ENCODE data around the gene KLHL26. TPM values are rescaled to one million over a fixed set of nuclear protein-coding genes. Genes with fewer than 3 reads are reported as not detected.

The KLHL26 gene
- 11.5 and 13.5 TPM in 2 replicates for total RNA-seq

- intact Hi-C loops (cut with micrococcal nuclease), result loop anchor here (1.0 to 5.0 kb wide), 20 partner anchors 43 to 770 kb away; partner anchors contain the start of genes BORCS8, COPE, CRTC1 and DDX49
Measured at GRCh38 chr19:18636969-18637629, at the start of gene KLHL26. Gene KLHL26 (plus strand): TSS chr19:18637028. CDS start chr19:18637055, 27 bp downstream.

- intact Hi-C loops (cut with micrococcal nuclease), result loop anchor here (5.0 kb wide), 2 partner anchors 245 to 330 kb away; partner anchors contain the start of genes COPE, DDX49 and UPF1
Measured at GRCh38 chr19:18587561-18587960, 49.3 kb upstream of the KLHL26 start.

- intact Hi-C loops (cut with micrococcal nuclease), result loop anchor here (1.0 to 5.0 kb wide), 5 partner anchors 31 to 329 kb away; partner anchors contain the start of genes COPE, DDX49, KXD1 and UPF1
Measured at GRCh38 chr19:18587962-18588610, 48.7 kb upstream of the KLHL26 start.

GRCh38 chr19:18588611-18589379 lies 48.0 kb upstream of the KLHL26 start, which contains the start of gene REX1BD:
Gene REX1BD (plus strand): TSS chr19:18588798. CDS start chr19:18588802, 4 bp downstream.
- intact Hi-C loops (cut with micrococcal nuclease), result loop anchor here (1.0 to 5.0 kb wide), 9 partner anchors 17 to 329 kb away; partner anchors contain the start of genes COPE, CRTC1, DDX49 and ELL

GRCh38 chr19:18589380-18590272 lies 47.2 kb upstream of the KLHL26 start:
- intact Hi-C loops (cut with micrococcal nuclease), result loop anchor here (1.0 to 5.0 kb wide), 8 partner anchors 18 to 328 kb away; partner anchors contain the start of genes COPE, CRTC1, DDX49 and ELL

GRCh38 chr19:18590273-18591272 lies 46.3 kb upstream of the KLHL26 start:
- intact Hi-C loops (cut with micrococcal nuclease), result loop anchor here (5.0 kb wide), 1 partner anchor 257 kb away; no protein-coding TSS in a partner anchor

GRCh38 chr19:18591735-18592385 lies 45.0 kb upstream of the KLHL26 start:
- intact Hi-C loops (cut with micrococcal nuclease), result loop anchor here (5.0 kb wide), 1 partner anchor 255 kb away; no protein-coding TSS in a partner anchor

- intact Hi-C loops (cut with micrococcal nuclease), result loop anchor here (5.0 kb wide), 1 partner anchor 255 kb away; no protein-coding TSS in a partner anchor
Measured at GRCh38 chr19:18592732-18593131, 44.1 kb upstream of the KLHL26 start.

- intact Hi-C loops (cut with micrococcal nuclease), result loop anchor here (1.0 to 5.0 kb wide), 3 partner anchors 43 to 273 kb away; no protein-coding TSS in a partner anchor
Measured at GRCh38 chr19:18593367-18594095, 43.3 kb upstream of the KLHL26 start.

GRCh38 chr19:18594096-18594823 lies 42.6 kb upstream of the KLHL26 start:
- intact Hi-C loops (cut with micrococcal nuclease), result loop anchor here (1.0 to 5.0 kb wide), 3 partner anchors 42 to 272 kb away; no protein-coding TSS in a partner anchor

- intact Hi-C loops (cut with micrococcal nuclease), result loop anchor here (1.0 to 5.0 kb wide), 3 partner anchors 41 to 271 kb away; no protein-coding TSS in a partner anchor
Measured at GRCh38 chr19:18594824-18595373, 41.9 kb upstream of the KLHL26 start.

- intact Hi-C loops (cut with micrococcal nuclease), result no loop called here
Measured at GRCh38 chr19:18595475-18595874, 41.4 kb upstream of the KLHL26 start.

- intact Hi-C loops (cut with micrococcal nuclease), result no loop called here
Measured at GRCh38 chr19:18596752-18597157, 40.1 kb upstream of the KLHL26 start.

- intact Hi-C loops (cut with micrococcal nuclease), result no loop called here
Measured at GRCh38 chr19:18597809-18598660, 38.8 kb upstream of the KLHL26 start.

GRCh38 chr19:18599485-18599884 lies 37.3 kb upstream of the KLHL26 start:
- intact Hi-C loops (cut with micrococcal nuclease), result no loop called here
